ENCODE results near the gene TALDO1. TPM values are rescaled to one million over a fixed set of nuclear protein-coding genes. Genes with fewer than 3 reads are reported as not detected.
A peak's percentile ranks its signal among the peaks of the same experiment; 100 is the strongest.
"Not testable (repeated sequence)": the region's sequence is repeated elsewhere in the genome, so short reads cannot be mapped to it uniquely, and the experiment has no call there.

TALDO1 gene
- total and polyA plus RNA-seq, 12 donors: 55.3 to 124 (median 96.3) TPM

DNA sequence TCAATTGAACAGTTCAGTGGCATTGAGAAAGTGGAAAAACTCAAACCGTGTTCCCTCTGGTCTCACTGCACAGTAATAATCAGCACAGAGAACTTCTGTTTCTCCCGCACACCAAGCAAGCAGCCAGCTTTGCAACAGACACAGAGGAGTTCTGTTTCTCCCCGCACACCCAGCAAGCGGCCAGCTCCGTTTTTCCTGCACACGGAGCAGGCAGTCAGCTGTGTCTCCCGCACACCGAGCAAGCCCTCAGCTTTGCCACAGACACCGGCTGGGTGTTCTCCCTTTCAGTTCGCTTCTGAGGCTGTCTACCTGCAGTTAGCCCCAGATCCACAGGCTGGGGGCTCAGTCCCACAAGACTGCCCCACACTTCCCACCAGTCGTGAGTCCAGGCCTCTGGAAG lies 9.9 kb upstream of the TALDO1 start:
- Histone ChIP-seq H3K9me3 (no peaks in the 10 kb centered on the region), H3K36me3 (no peaks in the 10 kb centered on the region), H3K27ac (peak overlapping the region in 1 of 10 donors; percentile 44), H3K27me3 (peaks cover 0 to 6% (median 0%) of the 10 kb centered on the region in 7 donors), H3K4me1 (peaks cover 0 to 17% (median 4%) of the 10 kb centered on the region in 9 donors), H3K4me3 (no peak overlapping the region)
- DNase-seq: no peak
- TF ChIP-seq, protein P1, sequence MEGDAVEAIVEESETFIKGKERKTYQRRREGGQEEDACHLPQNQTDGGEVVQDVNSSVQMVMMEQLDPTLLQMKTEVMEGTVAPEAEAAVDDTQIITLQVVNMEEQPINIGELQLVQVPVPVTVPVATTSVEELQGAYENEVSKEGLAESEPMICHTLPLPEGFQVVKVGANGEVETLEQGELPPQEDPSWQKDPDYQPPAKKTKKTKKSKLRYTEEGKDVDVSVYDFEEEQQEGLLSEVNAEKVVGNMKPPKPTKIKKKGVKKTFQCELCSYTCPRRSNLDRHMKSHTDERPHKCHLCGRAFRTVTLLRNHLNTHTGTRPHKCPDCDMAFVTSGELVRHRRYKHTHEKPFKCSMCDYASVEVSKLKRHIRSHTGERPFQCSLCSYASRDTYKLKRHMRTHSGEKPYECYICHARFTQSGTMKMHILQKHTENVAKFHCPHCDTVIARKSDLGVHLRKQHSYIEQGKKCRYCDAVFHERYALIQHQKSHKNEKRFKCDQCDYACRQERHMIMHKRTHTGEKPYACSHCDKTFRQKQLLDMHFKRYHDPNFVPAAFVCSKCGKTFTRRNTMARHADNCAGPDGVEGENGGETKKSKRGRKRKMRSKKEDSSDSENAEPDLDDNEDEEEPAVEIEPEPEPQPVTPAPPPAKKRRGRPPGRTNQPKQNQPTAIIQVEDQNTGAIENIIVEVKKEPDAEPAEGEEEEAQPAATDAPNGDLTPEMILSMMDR (IDR thresholded peaks at IDR 0.05): no peak
- no peak for ATAC-seq
- WGBS, 2 donors: 45 to 65% methylated on average over 11 of the region's 11 CpGs
- intact Hi-C loops (cut with DNase I): no loop called here

DNA sequence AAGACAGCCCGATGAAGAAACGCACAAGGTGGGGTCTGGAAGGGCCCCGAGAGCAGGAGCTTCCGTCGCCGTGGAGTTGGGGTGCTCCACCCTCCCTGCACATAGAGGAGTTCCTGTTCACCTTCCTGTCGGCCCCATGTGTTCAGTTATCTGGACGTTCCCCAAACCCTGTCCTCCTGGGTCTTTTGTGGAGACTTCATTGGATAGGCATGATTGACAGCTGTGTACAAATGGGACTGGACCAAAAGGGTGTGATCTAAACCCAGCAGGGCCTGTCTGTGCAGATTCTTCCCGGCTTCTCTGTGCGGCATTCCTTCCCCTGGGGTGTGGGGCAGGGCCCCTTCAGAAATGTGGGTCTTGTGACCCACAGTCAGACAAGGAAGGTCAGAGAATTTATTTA lies 9.4 kb upstream of the TALDO1 start:
- WGBS, 2 donors: 46 to 58% methylated on average over 10 of the region's 10 CpGs
- DNase-seq; intact Hi-C loops (cut with DNase I); H3K36me3 ChIP-seq; H3K9me3 ChIP-seq; H3K4me3 ChIP-seq; H3K27me3 ChIP-seq: not testable (repeated sequence)
- H3K27ac ChIP-seq: peak overlapping the region in 1 of 10 donors; percentile 44
- peaks cover 0 to 17% (median 4%) of the 10 kb centered on the region in 9 donors for H3K4me1 ChIP-seq
- ATAC-seq: peak in 5 of 8 donors; percentile 25 to 50 (median 38)

DNA sequence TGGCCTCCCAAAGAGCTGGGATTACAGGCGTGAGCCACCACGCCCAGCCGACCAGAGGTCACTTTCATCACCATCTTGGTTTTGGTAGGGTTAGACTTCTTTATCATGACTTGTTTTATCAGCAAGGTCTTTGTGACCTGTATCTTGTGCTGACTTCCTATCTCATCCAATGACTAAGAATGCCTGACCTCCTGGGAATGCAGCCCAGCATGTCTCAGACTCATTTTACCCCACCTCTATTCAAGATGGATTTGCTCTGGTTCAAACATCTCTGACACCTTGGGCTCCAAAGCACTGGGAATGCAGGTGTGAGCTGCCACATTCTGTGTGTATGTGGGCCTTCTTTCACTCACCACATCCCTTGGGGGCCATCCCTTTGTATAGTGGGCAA lies 5.1 kb upstream of the TALDO1 start:
- ATAC-seq (no peak), DNase-seq (no peak)
- intact Hi-C loops (cut with DNase I): no loop called here
- Histone ChIP-seq H3K36me3 (no peaks in the 10 kb centered on the region), H3K9me3 (no peaks in the 10 kb centered on the region), H3K4me1 (peaks cover 0 to 26% (median 7%) of the 10 kb centered on the region in 9 donors), H3K27ac (no peak overlapping the region), H3K27me3 (no peaks in the 10 kb centered on the region), H3K4me3 (no peak overlapping the region)
- TF ChIP-seq, protein P1 (IDR thresholded peaks at IDR 0.05): no peak
- 85 to 86% methylated on average over 3 of the region's 3 CpGs for WGBS, 2 donors

DNA sequence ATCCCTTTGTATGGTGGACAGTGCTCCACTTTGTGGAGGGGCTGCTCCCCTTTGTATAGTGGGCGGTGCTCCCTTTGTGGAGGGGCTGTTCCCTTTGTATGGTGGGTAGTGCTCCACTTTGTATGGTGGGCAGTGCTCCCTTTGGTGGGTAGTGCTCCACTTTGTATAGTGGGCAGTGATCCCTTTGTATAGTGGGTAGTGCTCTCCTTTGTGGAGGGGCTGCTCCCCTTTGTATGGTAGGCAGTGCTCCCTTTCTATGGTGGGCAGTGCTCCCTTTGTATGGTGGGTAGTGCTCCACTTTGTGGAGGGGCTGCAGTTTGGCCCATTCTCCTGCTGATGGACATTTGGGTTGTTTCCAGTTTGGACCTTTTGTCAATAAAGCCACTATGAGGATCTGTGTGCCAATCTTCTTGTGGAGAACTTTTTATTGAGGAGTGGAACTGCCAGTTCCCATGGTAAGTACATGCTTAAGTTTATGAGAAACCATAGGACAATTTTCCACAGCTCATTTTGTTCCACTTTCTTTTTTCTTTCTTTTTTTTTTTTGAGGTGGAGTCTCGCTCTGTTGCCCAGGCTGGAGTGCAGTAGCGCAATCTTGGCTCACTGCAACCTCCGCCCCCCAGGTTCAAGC lies 4.6 kb upstream of the TALDO1 start:
- TF ChIP-seq, protein P1 (IDR thresholded peaks at IDR 0.05): no peak
- H3K27ac ChIP-seq: no peak overlapping the region
- no peak for ATAC-seq
- 98 to 99% methylated on average over 4 of the region's 4 CpGs for WGBS, 2 donors
- H3K9me3 ChIP-seq: no peaks in the 10 kb centered on the region
- no peaks in the 10 kb centered on the region for H3K27me3 ChIP-seq
- intact Hi-C loops (cut with DNase I): no loop called here
- no peak for DNase-seq
- peaks cover under 1 to 21% (median 7%) of the 10 kb centered on the region in 9 donors for H3K4me1 ChIP-seq
- H3K4me3 ChIP-seq: no peak overlapping the region
- H3K36me3 ChIP-seq: no peaks in the 10 kb centered on the region

DNA sequence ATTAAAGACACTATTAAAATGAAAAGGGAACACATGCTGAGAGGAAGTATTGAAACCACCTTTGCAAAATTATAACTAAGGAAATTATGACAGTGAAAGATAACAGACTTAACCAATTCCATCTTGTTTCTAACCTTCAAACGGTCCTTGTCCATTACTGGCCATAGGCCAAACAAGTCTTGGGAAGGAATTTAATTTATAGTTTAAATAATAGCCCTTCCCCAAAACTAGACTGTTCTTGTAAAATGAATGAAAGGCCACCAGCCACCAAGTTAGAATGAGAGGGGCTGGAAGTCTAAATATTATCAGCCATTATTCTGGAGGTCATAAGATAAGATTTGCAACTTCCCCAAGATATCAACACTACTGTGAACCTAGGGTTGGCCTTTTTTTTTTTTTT lies 1.8 kb upstream of the TALDO1 start:
- ATAC-seq (no peak), DNase-seq (no peak)
- intact Hi-C loops (cut with DNase I): no loop called here
- no peaks in the 10 kb centered on the region for H3K27me3 ChIP-seq
- peak overlapping the region in 1 of 10 donors; percentile 29 for H3K27ac ChIP-seq
- 28 to 40% methylated on average over 1 of the region's 1 CpG for WGBS, 2 donors
- TF ChIP-seq, protein P1 (IDR thresholded peaks at IDR 0.05): no peak
- no peaks in the 10 kb centered on the region for H3K9me3 ChIP-seq
- no peak overlapping the region for H3K4me3 ChIP-seq
- no peaks in the 10 kb centered on the region for H3K36me3 ChIP-seq
- H3K4me1 ChIP-seq: peaks cover 3 to 39% (median 27%) of the 10 kb centered on the region in 9 donors
